ENCODE data around the gene TACC2. TPM values are rescaled to one million over a fixed set of nuclear protein-coding genes. Genes with fewer than 3 reads are reported as not detected.

TACC2 gene
- total and polyA plus RNA-seq, 9 of the 15 experiments (the other 6 are each of a cell fraction or from before 2014, with no cell fraction given) = under 0.01 to 0.35 (median 0.03) TPM; not detected in 6

GRCh38 chr10:122154545-122155366 lies 165.8 kb downstream of the TACC2 start (continued):
- TF ChIP-seq, protein P1, sequence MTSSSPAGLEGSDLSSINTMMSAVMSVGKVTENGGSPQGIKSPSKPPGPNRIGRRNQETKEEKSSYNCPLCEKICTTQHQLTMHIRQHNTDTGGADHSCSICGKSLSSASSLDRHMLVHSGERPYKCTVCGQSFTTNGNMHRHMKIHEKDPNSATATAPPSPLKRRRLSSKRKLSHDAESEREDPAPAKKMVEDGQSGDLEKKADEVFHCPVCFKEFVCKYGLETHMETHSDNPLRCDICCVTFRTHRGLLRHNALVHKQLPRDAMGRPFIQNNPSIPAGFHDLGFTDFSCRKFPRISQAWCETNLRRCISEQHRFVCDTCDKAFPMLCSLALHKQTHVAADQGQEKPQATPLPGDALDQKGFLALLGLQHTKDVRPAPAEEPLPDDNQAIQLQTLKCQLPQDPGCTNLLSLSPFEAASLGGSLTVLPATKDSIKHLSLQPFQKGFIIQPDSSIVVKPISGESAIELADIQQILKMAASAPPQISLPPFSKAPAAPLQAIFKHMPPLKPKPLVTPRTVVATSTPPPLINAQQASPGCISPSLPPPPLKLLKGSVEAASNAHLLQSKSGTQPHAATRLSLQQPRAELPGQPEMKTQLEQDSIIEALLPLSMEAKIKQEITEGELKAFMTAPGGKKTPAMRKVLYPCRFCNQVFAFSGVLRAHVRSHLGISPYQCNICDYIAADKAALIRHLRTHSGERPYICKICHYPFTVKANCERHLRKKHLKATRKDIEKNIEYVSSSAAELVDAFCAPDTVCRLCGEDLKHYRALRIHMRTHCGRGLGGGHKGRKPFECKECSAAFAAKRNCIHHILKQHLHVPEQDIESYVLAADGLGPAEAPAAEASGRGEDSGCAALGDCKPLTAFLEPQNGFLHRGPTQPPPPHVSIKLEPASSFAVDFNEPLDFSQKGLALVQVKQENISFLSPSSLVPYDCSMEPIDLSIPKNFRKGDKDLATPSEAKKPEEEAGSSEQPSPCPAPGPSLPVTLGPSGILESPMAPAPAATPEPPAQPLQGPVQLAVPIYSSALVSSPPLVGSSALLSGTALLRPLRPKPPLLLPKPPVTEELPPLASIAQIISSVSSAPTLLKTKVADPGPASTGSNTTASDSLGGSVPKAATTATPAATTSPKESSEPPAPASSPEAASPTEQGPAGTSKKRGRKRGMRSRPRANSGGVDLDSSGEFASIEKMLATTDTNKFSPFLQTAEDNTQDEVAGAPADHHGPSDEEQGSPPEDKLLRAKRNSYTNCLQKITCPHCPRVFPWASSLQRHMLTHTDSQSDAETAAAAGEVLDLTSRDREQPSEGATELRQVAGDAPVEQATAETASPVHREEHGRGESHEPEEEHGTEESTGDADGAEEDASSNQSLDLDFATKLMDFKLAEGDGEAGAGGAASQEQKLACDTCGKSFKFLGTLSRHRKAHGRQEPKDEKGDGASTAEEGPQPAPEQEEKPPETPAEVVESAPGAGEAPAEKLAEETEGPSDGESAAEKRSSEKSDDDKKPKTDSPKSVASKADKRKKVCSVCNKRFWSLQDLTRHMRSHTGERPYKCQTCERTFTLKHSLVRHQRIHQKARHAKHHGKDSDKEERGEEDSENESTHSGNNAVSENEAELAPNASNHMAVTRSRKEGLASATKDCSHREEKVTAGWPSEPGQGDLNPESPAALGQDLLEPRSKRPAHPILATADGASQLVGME (CRISPR knock-in tag; IDR thresholded peaks at IDR 0.05) = no peak
- no peak for TF ChIP-seq STAG1 (CRISPR knock-in tag; IDR thresholded peaks at IDR 0.05; ENCODE audit: borderline replicate concordance)
- TF ChIP-seq FOXJ2 (tag; IDR thresholded peaks at IDR 0.05) = no peak

DNA sequence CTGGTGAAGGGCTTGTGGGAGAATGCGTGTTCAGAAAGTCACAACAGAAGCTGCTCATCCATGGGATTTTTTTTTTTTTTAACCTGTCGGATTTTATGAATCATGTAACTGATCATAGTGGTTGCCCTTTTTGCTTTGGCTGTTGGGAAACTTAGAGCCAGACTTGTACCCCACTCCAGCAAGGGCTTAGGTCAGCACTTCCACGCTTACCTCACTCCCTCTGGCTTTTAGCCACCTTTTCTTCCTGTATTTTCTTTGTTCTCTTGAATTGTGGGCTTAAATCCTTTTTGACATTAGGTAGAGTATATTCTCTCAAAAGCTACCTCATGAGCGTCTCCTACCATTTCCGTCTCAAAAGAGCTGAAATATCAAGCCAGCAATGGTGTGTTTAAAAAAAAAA lies 168.5 kb downstream of the TACC2 start:
- no peak overlapping the region for H3K9ac ChIP-seq (ENCODE audit: insufficient read depth in 1 of 2, low read depth in 2 of 2, low read length in 2 of 2)
- ChIA-PET POLR2A (interaction anchor here (0.6 kb wide), 1 partner anchor 10 kb away, joined by 3 read pairs; no protein-coding TSS in a partner anchor), CTCF (ENCODE audit: low intra/inter-chr PET ratio) (no interaction called here)
- WGBS (ENCODE audit: insufficient coverage, low coverage, missing lambda C conversion rate) = 0% methylated on average over 5 of the region's 5 CpGs
- H3K36me3 ChIP-seq (ENCODE audit: control insufficient read depth, insufficient read depth, low read length) = no peaks in the 10 kb centered on the region
- H3K4me2 ChIP-seq (ENCODE audit: insufficient read depth, low read length) = no peak overlapping the region
- H3K9me3 ChIP-seq (replicated peaks; ENCODE audit: control insufficient read depth, insufficient read depth, low read depth, low read length) = no peaks in the 10 kb centered on the region
- H2AFZ ChIP-seq (ENCODE audit: low read depth, low read length) = no peak overlapping the region
- in situ Hi-C loops (cut with MboI) = no loop called here
- H4K20me1 ChIP-seq (replicated peaks; ENCODE audit: control insufficient read depth, insufficient read depth, low read length) = no peaks in the 10 kb centered on the region; the same call in 1 of the 2 replicates
- H3K27ac ChIP-seq (ENCODE audit: extremely low read depth, low read depth, low read length) = no peak overlapping the region
- no peaks in the 10 kb centered on the region for H3K4me1 ChIP-seq (replicated peaks in 1 of 2; ENCODE audit: control insufficient read depth in 2 of 2, insufficient read depth in 2 of 2, low read length in 2 of 2)
- no peak for ATAC-seq
- H3K4me3 ChIP-seq = no peak overlapping the region
- intact Hi-C loops (cut with micrococcal nuclease) = no loop called here
- H3K9me1 ChIP-seq (ENCODE audit: control insufficient read depth, insufficient read depth, low read length) = no peaks in the 10 kb centered on the region
- H3K27me3 ChIP-seq (ENCODE audit: control insufficient read depth in 2 of 2, insufficient read depth in 2 of 2, low read length in 2 of 2) = peaks cover 3 to 37% of the 10 kb centered on the region in 2 experiments; a peak in 3 of 5 replicates
- H3K79me2 ChIP-seq (ENCODE audit: control insufficient read depth, insufficient read depth, low read length) = no peaks in the 10 kb centered on the region
- no TSS peak for BruUV-seq (replicated peaks)
- DNase-seq (ENCODE audit: extremely low read depth in 1 of 4, low spot score in 3 of 4) = no peak
- no peak for FAIRE-seq
- TF ChIP-seq ZBTB8A (IDR thresholded peaks at IDR 0.05; ENCODE audit: partially characterized antibody) = no peak
- TF ChIP-seq FOXJ3 (CRISPR knock-in tag; IDR thresholded peaks at IDR 0.05) = no peak
- TF ChIP-seq TEAD4 (IDR thresholded peaks at IDR 0.05; ENCODE audit: low read length) = no peak
- TF ChIP-seq TEAD4 (CRISPR knock-in tag; IDR thresholded peaks at IDR 0.05; ENCODE audit: borderline replicate concordance) = no peak
- no peak for TF ChIP-seq RBM34 (IDR thresholded peaks at IDR 0.05; ENCODE audit: borderline replicate concordance, insufficient read depth, low read length)
- TF ChIP-seq SAFB (IDR thresholded peaks at IDR 0.05; ENCODE audit: borderline replicate concordance, low read depth, low read length) = no peak
- TF ChIP-seq CREM (IDR thresholded peaks at IDR 0.05; ENCODE audit: low read depth) = no peak
- TF ChIP-seq, protein P2, sequence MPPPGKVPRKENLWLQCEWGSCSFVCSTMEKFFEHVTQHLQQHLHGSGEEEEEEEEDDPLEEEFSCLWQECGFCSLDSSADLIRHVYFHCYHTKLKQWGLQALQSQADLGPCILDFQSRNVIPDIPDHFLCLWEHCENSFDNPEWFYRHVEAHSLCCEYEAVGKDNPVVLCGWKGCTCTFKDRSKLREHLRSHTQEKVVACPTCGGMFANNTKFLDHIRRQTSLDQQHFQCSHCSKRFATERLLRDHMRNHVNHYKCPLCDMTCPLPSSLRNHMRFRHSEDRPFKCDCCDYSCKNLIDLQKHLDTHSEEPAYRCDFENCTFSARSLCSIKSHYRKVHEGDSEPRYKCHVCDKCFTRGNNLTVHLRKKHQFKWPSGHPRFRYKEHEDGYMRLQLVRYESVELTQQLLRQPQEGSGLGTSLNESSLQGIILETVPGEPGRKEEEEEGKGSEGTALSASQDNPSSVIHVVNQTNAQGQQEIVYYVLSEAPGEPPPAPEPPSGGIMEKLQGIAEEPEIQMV (tag; conservative IDR thresholded peaks at IDR 0.05; ENCODE audit: low read depth) = no peak
- no peak for TF ChIP-seq NUFIP1 (IDR thresholded peaks at IDR 0.05; ENCODE audit: partially characterized antibody)
